ENCODE results near the gene SRP68. TPM values are rescaled to one million over a fixed set of nuclear protein-coding genes. Genes with fewer than 3 reads are reported as not detected.

The SRP68 gene
- total RNA-seq (2022; extraction: Qiagen RNA extraction; ENCODE audit: low read depth): 86.5 to 92.3 TPM (median 88.2 TPM) in 5 replicates

DNA sequence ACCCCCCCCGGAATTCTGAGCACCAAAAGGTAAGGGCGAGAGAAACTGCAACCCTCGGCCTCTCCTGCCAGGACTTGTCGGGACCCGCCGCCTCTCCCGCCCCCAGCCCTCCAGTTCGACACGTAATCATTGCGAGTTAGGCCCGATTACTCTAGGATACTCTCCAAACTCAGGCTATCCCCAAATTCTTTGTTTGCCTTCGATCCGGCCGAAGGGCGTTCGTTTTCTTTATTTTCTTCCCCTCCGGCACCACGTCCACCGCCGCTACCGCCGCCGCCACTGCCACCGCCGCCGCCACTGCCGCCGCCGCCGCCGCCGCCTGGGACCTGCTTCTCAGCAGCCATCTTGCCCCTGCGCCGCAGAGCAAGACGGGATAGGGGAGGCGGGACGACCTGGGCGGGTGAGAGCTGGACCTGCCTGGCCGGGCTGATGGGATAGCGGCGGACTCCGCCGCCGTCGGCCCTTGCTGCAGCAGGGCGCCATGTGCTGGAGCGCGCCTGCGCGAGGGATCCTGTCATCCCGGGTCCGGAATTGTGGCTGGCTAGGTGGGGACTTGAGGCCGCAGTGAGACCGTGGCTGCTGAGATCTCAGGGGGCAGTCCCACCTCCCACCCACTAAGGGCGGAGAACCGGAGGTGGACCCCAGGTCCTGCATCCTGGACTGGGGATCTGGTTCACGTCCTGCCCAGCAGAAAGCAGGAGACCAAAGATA lies at the start of gene SRP68:
Gene SRP68, minus strand, starts transcription at position 370 of the 711 bp plus-strand sequence. Its CDS starts 26 bp downstream, at position 344.

GRCh38 chr17:76103274-76104139 lies 31.2 kb upstream of the SRP68 start, which contains the start of gene EXOC7:
EXOC7 (minus strand) TSS chr17:76103787; CDS start chr17:76103692, 95 bp downstream.

DNA sequence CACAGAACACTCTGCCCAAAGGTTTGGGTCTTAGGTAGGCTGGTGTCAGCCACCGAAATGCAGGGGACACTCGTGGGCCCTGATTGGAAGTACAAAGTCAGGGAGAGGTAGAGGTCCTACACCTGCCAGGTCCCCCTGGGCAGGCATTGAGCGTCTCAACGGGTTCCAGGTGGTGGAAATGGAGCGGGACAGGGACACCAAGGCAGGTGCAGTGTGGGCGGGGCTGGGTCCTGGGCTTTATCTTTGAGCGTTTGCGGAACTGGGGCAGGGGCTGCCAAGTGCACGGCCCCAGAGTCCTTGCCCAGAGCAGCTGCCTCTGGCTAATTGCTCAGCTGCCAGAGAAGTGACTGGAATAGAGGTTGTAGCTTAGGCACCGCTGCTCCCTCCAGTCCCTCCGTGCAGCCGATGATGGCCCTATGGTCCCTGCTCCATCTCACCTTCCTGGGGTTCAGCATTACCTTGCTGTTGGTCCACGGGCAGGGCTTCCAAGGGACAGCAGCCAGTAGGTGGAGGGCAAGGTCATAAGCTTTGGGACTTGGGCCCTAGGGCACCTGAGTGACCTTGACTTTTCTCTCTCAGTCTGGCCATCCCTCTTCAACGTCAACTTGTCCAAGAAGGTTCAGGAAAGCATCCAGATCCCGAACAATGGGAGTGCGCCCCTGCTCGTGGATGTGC lies 6.7 kb upstream of the SRP68 start, which contains the start of gene ZACN:
Gene ZACN, plus strand, starts transcription at position 323 of the 675 bp plus-strand sequence. Its CDS starts 83 bp downstream, at position 406.

GRCh38 chr17:76074390-76075363 lies 2.4 kb upstream of the SRP68 start, which contains the start of gene GALR2:
GALR2 (plus strand) TSS chr17:76074781; CDS start chr17:76074884, 103 bp downstream.

GRCh38 chr17:76027159-76027839 lies 45.0 kb downstream of the SRP68 start, which contains the start of gene EVPL:
EVPL (minus strand) TSS chr17:76027306; CDS start chr17:76027198, 108 bp downstream.

GRCh38 chr17:76000755-76001521 lies 71.4 kb downstream of the SRP68 start, which contains the start of gene CDK3:
CDK3 (plus strand) TSS chr17:76000855; CDS start chr17:76001426, 571 bp downstream.

Other genes starting within 250 kb of the SRP68 start
- 2.9 to 5.0 TPM (median 4.2 TPM) in 5 replicates for gene UNC13D, start 228.1 kb downstream of the SRP68 start, total RNA-seq (2022; extraction: Qiagen RNA extraction; ENCODE audit: low read depth)
- 93.8 to 114 TPM (median 97.0 TPM) in 5 replicates for gene WBP2, start 217.2 kb downstream of the SRP68 start, total RNA-seq (2022; extraction: Qiagen RNA extraction; ENCODE audit: low read depth)
- 105 to 184 TPM (median 149 TPM) in 5 replicates for gene TRIM47, start 193.9 kb downstream of the SRP68 start, total RNA-seq (2022; extraction: Qiagen RNA extraction; ENCODE audit: low read depth)
- gene TRIM65, start 175.6 kb downstream of the SRP68 start, total RNA-seq (2022; extraction: Qiagen RNA extraction; ENCODE audit: low read depth): 31.8 to 44.1 TPM (median 37.8 TPM) in 5 replicates
- 101 to 130 TPM (median 117 TPM) in 5 replicates for gene MRPL38, start 167.6 kb downstream of the SRP68 start, total RNA-seq (2022; extraction: Qiagen RNA extraction; ENCODE audit: low read depth)
- gene FBF1, start 131.5 kb downstream of the SRP68 start, total RNA-seq (2022; extraction: Qiagen RNA extraction; ENCODE audit: low read depth): 7.9 to 11.2 TPM (median 8.6 TPM) in 5 replicates
- gene ACOX1, start 93.4 kb downstream of the SRP68 start, total RNA-seq (2022; extraction: Qiagen RNA extraction; ENCODE audit: low read depth): 13.1 to 17.1 TPM (median 15.3 TPM) in 5 replicates
- 22.4 to 27.3 TPM (median 24.9 TPM) in 5 replicates for gene TEN1, start 93.3 kb downstream of the SRP68 start, total RNA-seq (2022; extraction: Qiagen RNA extraction; ENCODE audit: low read depth)
- gene CDK3, start 71.7 kb downstream of the SRP68 start, total RNA-seq (2022; extraction: Qiagen RNA extraction; ENCODE audit: low read depth): 3.7 to 5.7 TPM (median 5.2 TPM) in 5 replicates
- 11.9 to 17.5 TPM (median 15.2 TPM) in 5 replicates for gene EVPL, start 45.2 kb downstream of the SRP68 start, total RNA-seq (2022; extraction: Qiagen RNA extraction; ENCODE audit: low read depth)
- gene GALR2, start 2.3 kb upstream of the SRP68 start, total RNA-seq (2022; extraction: Qiagen RNA extraction; ENCODE audit: low read depth): 0.77 to 1.7 TPM (median 1.4 TPM) in 5 replicates
- gene ZACN, start 6.7 kb upstream of the SRP68 start, total RNA-seq (2022; extraction: Qiagen RNA extraction; ENCODE audit: low read depth): 0.40 to 0.76 TPM (median 0.59 TPM) in 5 replicates
- gene EXOC7, start 31.3 kb upstream of the SRP68 start, total RNA-seq (2022; extraction: Qiagen RNA extraction; ENCODE audit: low read depth): 57.6 to 70.2 TPM (median 67.2 TPM) in 5 replicates
- 0.23 to 0.40 TPM (median 0.30 TPM) in 5 replicates for gene FOXJ1, start 68.7 kb upstream of the SRP68 start, total RNA-seq (2022; extraction: Qiagen RNA extraction; ENCODE audit: low read depth)
- 5.4 to 10.6 TPM (median 6.3 TPM) in 5 replicates for gene RNF157, start 168.0 kb upstream of the SRP68 start, total RNA-seq (2022; extraction: Qiagen RNA extraction; ENCODE audit: low read depth)
- 50.3 to 85.3 TPM (median 81.5 TPM) in 5 replicates for gene UBALD2, start 192.8 kb upstream of the SRP68 start, total RNA-seq (2022; extraction: Qiagen RNA extraction; ENCODE audit: low read depth)
- 0.91 to 2.4 TPM (median 1.1 TPM) in 5 replicates for gene QRICH2, start 235.8 kb upstream of the SRP68 start, total RNA-seq (2022; extraction: Qiagen RNA extraction; ENCODE audit: low read depth)

Measured in A549 treated with CpdA at 1 μM for 4 hours (cell line).